NCI-H2081 treated with DMSO at 0.1 percent for 48 hours (cell line): ENCODE results near the gene MYMK.

Experiments
- DNase-seq: peaks from one replicate; lab custom pipeline; 2025; lab: John Stamatoyannopoulos, UW

Gene MYMK

GRCh38 chr9:133535306-133535877, 10.6 kb upstream of the MYMK start:
- no peak for DNase-seq

- DNase-seq = peak; percentile 38
These were observed 9.9 kb upstream of the MYMK start, which contains the start of gene ADAMTSL2 for GRCh38 chr9:133534346-133535291. Gene ADAMTSL2, plus strand, starts transcription at chr9:133534704. Its CDS starts 2,009 bp downstream, at chr9:133536713.

GRCh38 chr9:133533857-133534256, 9.1 kb upstream of the MYMK start:
- DNase-seq = no peak

GRCh38 chr9:133532937-133533668, 8.3 kb upstream of the MYMK start:
- no peak for DNase-seq

- DNase-seq = no peak
These were observed 6.5 kb upstream of the MYMK start for GRCh38 chr9:133531293-133531692.

- no peak for DNase-seq
These were observed 5.1 kb upstream of the MYMK start for GRCh38 chr9:133529874-133530273.

- no peak for DNase-seq
These were observed 4.7 kb upstream of the MYMK start for GRCh38 chr9:133529457-133529856.

GRCh38 chr9:133528876-133529241, 4.1 kb upstream of the MYMK start:
- DNase-seq = no peak

- DNase-seq = no peak
These were observed 3.5 kb upstream of the MYMK start for GRCh38 chr9:133528001-133528875.

- DNase-seq = no peak
These were observed 2.7 kb upstream of the MYMK start for GRCh38 chr9:133527444-133527920.

- DNase-seq = no peak
These were observed 2.1 kb upstream of the MYMK start for GRCh38 chr9:133526721-133527321.

- DNase-seq = no peak
These were observed 918 bp upstream of the MYMK start for GRCh38 chr9:133525677-133526076.

- no peak for DNase-seq
These were observed 613 bp downstream of the MYMK start for GRCh38 chr9:133524146-133524545.

- no peak for DNase-seq
These were observed 1.7 kb downstream of the MYMK start for GRCh38 chr9:133523106-133523505.

GRCh38 chr9:133522073-133522910, 2.5 kb downstream of the MYMK start:
- no peak for DNase-seq

GRCh38 chr9:133521122-133522072, 3.4 kb downstream of the MYMK start:
- DNase-seq = no peak

- no peak for DNase-seq
These were observed 4.5 kb downstream of the MYMK start for GRCh38 chr9:133520121-133520835.

- DNase-seq = no peak
These were observed 5.1 kb downstream of the MYMK start for GRCh38 chr9:133519693-133520092.
